ENCODE measurements around the gene FNIP2. TPM values are rescaled to one million over a fixed set of nuclear protein-coding genes. Genes with fewer than 3 reads are reported as not detected.

Gene FNIP2
- polyA plus RNA-seq, 1 donor from 2014 or later, result 51.7 TPM

DNA sequence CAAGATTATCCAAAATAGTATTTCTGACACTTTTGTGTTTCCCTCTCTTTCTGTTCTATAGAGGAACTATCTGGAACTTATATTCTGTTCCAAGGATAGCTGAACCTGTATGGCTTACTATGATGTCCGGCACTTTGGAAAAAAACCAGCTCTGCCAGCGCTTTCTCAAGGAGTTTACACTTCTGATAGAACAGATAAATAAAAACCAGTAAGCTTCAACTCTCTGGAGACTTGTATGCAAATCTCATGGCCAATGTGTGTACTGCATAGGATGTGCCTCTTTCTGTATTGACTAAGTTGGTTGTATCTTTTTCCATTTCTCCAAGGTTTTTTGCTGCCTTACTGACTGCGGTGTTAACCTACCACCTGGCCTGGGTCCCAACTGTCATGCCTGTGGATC is 92.5 kb downstream of the FNIP2 start:
- no peaks in the 10 kb centered on the region for H3K9me3 ChIP-seq (ENCODE audit: low read length)
- peaks cover 14% of the 10 kb centered on the region for H3K36me3 ChIP-seq (ENCODE audit: insufficient read depth, low read length)
- no peak overlapping the region for H3K27ac ChIP-seq (ENCODE audit: low read length)
- H3K4me3 ChIP-seq (ENCODE audit: low read length), result no peak overlapping the region
- no peaks in the 10 kb centered on the region for H3K27me3 ChIP-seq (ENCODE audit: insufficient read depth, low read depth, low read length)
- peaks cover 4% of the 10 kb centered on the region for H3K79me2 ChIP-seq (replicated peaks; ENCODE audit: insufficient read depth, low read length)
- H3K4me2 ChIP-seq (ENCODE audit: low read length), result no peak overlapping the region
- no peak overlapping the region for H2AFZ ChIP-seq (ENCODE audit: low read depth, low read length)
- no peak overlapping the region for H3K9ac ChIP-seq (ENCODE audit: low read length)
- H4K20me1 ChIP-seq (ENCODE audit: insufficient read depth), result no peaks in the 10 kb centered on the region
- no peak for TF ChIP-seq SMC3 (conservative IDR thresholded peaks at IDR 0.05; ENCODE audit: poor library complexity)
- no peak for TF ChIP-seq EZH2 (IDR thresholded peaks at IDR 0.05; ENCODE audit: borderline replicate concordance, insufficient read depth, low read length, poor library complexity, severe bottlenecking)
- no peak for TF ChIP-seq EP300 (conservative IDR thresholded peaks at IDR 0.05; ENCODE audit: poor library complexity, severe bottlenecking)
- no peaks in the 10 kb centered on the region for H3K9me2 ChIP-seq (ENCODE audit: insufficient read depth, low read length)
- H3F3A ChIP-seq (ENCODE audit: insufficient read depth, low read length, poor library complexity, severe bottlenecking), result no peaks in the 10 kb centered on the region

DNA sequence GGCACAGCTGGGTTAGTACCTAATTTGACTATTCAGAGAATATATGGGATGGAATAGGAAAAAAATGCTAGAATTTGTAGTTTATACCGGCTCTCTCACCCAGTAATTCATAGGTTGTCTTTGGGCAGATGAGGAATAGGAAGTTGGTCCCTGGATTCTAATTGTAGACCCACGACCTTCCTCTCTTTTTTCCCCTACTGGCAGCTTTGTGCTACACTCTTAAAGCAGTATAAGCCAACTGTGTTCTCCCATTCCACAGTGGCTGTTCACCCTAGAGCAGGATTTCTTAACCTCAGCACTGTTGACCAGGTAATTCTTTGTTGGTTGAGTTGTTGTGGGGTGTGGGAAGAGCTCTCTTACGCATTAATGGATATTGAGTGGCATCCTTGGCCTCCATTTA is 92.9 kb downstream of the FNIP2 start:
- no peaks in the 10 kb centered on the region for H4K20me1 ChIP-seq (ENCODE audit: insufficient read depth)
- H3K4me3 ChIP-seq (ENCODE audit: low read length), result no peak overlapping the region
- H3K9me3 ChIP-seq (ENCODE audit: low read length), result no peaks in the 10 kb centered on the region
- H3K9me2 ChIP-seq (ENCODE audit: insufficient read depth, low read length), result no peaks in the 10 kb centered on the region
- H3K36me3 ChIP-seq (ENCODE audit: insufficient read depth, low read length), result peaks cover 14% of the 10 kb centered on the region
- H3K27me3 ChIP-seq (ENCODE audit: insufficient read depth, low read depth, low read length), result no peaks in the 10 kb centered on the region
- H3K4me2 ChIP-seq (ENCODE audit: low read length), result no peak overlapping the region
- H3K9ac ChIP-seq (ENCODE audit: low read length), result no peak overlapping the region
- no peak overlapping the region for H2AFZ ChIP-seq (ENCODE audit: low read depth, low read length)
- no peak overlapping the region for H3K27ac ChIP-seq (ENCODE audit: low read length)
- no peaks in the 10 kb centered on the region for H3F3A ChIP-seq (ENCODE audit: insufficient read depth, low read length, poor library complexity, severe bottlenecking)
- no peaks in the 10 kb centered on the region for H3K79me2 ChIP-seq (replicated peaks; ENCODE audit: insufficient read depth, low read length)
- TF ChIP-seq RAD21 (conservative IDR thresholded peaks at IDR 0.05) (no peak), MXI1 (conservative IDR thresholded peaks at IDR 0.05; ENCODE audit: poor library complexity, severe bottlenecking) (no peak), EP300 (conservative IDR thresholded peaks at IDR 0.05; ENCODE audit: poor library complexity, severe bottlenecking) (no peak), SMC3 (conservative IDR thresholded peaks at IDR 0.05; ENCODE audit: poor library complexity) (no peak), POLR2AphosphoS5 (IDR thresholded peaks at IDR 0.05) (no peak), EZH2 (IDR thresholded peaks at IDR 0.05; ENCODE audit: borderline replicate concordance, insufficient read depth, low read length, poor library complexity, severe bottlenecking) (no peak), TAF1 (IDR thresholded peaks at IDR 0.05; ENCODE audit: low read depth) (no peak)
- TF ChIP-seq, protein P1, sequence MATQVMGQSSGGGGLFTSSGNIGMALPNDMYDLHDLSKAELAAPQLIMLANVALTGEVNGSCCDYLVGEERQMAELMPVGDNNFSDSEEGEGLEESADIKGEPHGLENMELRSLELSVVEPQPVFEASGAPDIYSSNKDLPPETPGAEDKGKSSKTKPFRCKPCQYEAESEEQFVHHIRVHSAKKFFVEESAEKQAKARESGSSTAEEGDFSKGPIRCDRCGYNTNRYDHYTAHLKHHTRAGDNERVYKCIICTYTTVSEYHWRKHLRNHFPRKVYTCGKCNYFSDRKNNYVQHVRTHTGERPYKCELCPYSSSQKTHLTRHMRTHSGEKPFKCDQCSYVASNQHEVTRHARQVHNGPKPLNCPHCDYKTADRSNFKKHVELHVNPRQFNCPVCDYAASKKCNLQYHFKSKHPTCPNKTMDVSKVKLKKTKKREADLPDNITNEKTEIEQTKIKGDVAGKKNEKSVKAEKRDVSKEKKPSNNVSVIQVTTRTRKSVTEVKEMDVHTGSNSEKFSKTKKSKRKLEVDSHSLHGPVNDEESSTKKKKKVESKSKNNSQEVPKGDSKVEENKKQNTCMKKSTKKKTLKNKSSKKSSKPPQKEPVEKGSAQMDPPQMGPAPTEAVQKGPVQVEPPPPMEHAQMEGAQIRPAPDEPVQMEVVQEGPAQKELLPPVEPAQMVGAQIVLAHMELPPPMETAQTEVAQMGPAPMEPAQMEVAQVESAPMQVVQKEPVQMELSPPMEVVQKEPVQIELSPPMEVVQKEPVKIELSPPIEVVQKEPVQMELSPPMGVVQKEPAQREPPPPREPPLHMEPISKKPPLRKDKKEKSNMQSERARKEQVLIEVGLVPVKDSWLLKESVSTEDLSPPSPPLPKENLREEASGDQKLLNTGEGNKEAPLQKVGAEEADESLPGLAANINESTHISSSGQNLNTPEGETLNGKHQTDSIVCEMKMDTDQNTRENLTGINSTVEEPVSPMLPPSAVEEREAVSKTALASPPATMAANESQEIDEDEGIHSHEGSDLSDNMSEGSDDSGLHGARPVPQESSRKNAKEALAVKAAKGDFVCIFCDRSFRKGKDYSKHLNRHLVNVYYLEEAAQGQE (IDR thresholded peaks at IDR 0.05; ENCODE audit: borderline replicate concordance), result no peak
- TF ChIP-seq, protein P2, sequence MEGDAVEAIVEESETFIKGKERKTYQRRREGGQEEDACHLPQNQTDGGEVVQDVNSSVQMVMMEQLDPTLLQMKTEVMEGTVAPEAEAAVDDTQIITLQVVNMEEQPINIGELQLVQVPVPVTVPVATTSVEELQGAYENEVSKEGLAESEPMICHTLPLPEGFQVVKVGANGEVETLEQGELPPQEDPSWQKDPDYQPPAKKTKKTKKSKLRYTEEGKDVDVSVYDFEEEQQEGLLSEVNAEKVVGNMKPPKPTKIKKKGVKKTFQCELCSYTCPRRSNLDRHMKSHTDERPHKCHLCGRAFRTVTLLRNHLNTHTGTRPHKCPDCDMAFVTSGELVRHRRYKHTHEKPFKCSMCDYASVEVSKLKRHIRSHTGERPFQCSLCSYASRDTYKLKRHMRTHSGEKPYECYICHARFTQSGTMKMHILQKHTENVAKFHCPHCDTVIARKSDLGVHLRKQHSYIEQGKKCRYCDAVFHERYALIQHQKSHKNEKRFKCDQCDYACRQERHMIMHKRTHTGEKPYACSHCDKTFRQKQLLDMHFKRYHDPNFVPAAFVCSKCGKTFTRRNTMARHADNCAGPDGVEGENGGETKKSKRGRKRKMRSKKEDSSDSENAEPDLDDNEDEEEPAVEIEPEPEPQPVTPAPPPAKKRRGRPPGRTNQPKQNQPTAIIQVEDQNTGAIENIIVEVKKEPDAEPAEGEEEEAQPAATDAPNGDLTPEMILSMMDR (IDR thresholded peaks at IDR 0.05; ENCODE audit: poor library complexity, severe bottlenecking), result no peak

Data from neural cell (in vitro differentiated cells).